Stimulated activated CD4-positive, alpha-beta T cell treated with anti-CD3 and anti-CD28 coated beads, Interleukin-12 subunit alpha, Interleukin-12 subunit beta, amount 100 ng/mL, for 24 hours (primary cell): ENCODE measurements around the gene MLXIPL.
"Not testable (repeated sequence)": the region's sequence is repeated elsewhere in the genome, so short reads cannot be mapped to it uniquely, and the experiment has no call there.

Source experiments
- DNase-seq, 2 experiments: peaks; one replicate each; pipeline ENCODE4 v3.0.0-alpha.2; 2020; ENCODE audit warnings: low read depth in 2 of 2

MLXIPL gene

DNA sequence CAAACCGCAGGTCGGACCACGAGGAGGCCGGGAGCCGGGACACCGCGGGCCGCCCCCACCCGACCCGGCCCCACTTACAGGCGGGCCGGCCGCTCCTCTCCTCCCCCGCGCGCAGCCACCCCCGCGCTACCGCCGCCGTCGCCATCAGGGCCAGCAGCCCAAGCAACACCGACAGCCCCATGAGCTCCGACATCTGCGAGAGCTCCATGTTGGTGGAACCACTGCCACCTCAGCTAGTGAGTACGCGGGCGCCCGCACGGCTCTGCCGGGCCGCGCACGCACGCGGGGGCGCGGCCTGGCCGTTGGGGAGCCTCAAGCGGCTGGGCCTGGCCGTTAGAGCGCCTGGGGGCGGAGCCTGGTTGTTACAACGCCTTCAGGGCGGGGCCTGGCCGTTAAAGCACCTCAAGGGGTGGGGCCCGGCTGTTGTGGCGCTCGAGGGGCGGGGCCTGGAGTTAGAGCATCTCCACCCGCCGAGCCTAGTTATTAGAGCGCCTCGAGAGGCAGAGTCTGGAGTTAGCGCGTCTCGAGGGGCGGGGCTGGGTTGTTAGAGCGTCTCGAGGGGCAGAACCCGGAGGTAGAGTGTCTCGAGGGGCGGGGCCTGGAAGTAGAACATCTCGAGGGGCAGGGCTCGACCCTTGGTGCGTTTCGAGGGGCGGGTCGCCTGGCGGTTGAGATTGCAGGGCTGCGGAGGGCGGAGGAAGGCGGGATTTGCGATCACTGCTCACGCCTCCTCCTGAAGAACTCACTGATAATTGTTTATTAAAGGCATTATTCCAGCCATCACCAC, 45.8 kb downstream of the MLXIPL start, which contains the start of gene TBL2:
TBL2 (minus strand) TSS at position 238 of the 787 bp plus-strand sequence; CDS start at position 208, 30 bp downstream.
- peak; percentile 98 for DNase-seq

- DNase-seq: no peak
Measured at GRCh38 chr7:73577627-73578341, 46.5 kb downstream of the MLXIPL start.

GRCh38 chr7:73573791-73574190, 50.5 kb downstream of the MLXIPL start:
- DNase-seq: no peak

DNA sequence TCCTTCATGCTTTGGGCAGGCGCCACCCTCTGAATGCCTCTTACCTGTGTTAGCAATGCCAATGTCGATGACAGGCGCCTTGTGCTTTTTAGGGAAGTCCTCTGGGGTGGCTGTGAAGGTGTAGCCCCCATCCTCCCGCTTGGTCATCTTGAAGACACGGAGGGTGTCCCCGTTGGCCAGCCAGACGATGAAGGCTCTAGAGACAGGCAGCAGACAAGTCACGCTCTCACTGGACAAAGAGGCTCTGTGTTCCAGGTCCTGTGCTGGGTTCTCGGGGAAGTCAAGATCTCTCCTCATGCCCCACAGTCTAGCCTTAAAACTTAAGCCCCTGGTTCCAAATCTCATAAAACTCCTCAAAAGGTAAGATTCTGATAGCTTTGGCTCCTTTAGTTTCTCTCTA, 51.0 kb downstream of the MLXIPL start:
- no peak for DNase-seq

- no peak for DNase-seq
Measured at GRCh38 chr7:73572767-73573186, 51.5 kb downstream of the MLXIPL start.

- DNase-seq: no peak
Measured at GRCh38 chr7:73570977-73571376, 53.3 kb downstream of the MLXIPL start.

DNA sequence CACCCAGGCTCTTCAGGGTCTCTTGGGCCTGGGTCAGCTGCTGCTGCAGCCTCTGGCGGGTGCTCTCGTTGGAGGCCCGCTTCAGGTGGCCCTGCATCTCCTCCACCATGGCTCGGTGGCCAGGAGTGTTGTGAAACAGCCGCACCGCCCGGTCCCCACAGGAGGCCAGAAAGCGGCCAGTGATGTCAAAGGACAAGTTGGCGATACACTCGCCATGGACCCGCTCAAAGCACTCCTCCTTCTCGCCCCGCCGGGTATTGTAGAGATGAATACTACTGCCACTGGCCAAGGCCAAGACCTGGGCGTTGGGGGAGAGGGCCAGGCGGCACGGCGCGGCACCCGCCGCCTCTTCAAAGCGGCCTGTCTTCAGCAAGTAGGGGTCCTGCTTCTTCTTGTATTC, 53.8 kb downstream of the MLXIPL start:
- no peak for DNase-seq

- DNase-seq: no peak
Measured at GRCh38 chr7:73569042-73569608, 55.2 kb downstream of the MLXIPL start.

- no peak for DNase-seq
Measured at GRCh38 chr7:73567846-73568685, 56.3 kb downstream of the MLXIPL start.

GRCh38 chr7:73567140-73567539, 57.2 kb downstream of the MLXIPL start:
- DNase-seq: no peak

DNA sequence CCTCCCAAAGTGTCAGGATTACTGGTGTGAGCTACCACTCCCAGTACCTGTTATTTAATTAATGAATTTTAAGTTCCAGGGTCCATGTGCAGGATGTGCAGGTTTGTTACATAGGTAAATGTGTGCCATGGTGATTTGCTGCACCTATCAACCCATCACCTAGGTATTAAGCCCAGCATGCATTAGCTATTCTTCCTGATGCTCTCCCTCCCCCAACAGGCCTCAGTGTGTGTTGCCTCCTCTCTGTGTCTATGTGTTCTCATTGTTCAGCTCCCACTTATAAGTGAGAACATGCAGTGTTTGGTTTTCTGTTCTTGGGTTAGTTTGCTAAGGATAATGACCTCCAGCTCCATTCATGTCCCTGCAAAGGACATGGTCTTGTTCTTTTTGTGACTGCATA, 57.9 kb downstream of the MLXIPL start:
- DNase-seq: not testable (repeated sequence)

DNA sequence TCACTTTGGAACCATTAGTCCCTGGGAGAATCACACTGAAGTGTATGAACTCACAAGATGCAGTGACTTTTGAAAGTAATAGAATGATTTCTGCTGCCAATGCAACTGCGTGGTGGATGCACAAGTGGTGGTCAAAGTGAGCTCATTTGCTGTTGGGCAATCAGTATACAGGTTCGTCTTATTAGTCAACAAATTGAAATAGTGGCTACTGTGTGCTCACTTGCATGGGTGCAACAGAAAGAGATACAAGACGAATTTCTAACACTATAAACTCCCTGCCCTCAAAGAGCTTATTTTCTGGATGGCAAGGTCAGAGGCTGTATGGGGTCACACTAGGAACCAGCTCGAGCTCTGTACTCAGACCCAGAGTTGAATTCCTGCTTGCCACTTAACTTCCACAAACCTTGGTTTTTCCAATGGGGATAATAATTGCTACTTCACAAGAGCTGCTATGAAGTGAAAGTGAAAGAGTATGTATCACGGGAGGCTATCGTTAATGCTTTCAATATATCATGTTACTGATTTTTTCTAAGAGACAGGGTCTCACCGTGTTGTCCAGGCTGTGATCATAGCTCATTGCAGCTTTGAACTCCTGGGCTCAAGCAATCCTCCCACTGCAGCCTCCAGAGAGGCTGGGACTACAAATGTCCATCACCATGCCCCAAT, 58.5 kb downstream of the MLXIPL start:
- DNase-seq: no peak

DNA sequence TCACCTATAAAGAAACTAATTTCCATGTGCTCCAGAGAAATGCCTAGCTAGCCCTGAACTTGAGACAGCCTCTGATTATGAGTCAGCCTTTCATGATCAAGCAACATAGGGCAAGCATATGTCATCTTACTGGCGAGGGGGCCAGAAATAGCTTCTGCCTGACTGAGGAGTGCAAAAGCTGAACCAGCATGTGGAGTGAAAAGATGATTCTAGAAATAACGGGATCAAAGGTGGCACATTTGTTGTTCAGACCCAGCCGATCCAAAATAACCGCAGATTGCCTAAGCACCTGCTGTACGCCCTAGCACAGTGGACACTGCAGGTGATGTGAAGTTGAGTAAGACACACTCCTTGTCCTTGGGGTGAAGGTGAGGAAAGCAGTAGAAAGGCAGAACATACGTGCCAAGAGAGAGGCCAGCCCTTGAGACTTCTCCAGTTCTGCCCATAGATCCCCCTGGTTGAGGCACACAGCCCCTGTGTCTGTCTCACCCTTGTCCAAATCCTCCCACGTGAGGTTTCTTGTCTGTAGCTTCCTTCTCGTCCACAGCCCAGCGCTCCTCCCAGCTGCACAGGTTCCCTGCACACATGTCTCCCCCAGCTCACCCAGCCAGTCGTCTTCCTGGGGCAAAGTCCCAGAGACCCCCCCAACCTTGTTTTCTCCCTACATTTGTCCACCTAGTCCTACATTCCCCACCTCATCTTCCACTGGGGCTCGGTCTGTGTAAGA, 64.0 kb downstream of the MLXIPL start:
- DNase-seq: no peak

GRCh38 chr7:73557397-73558257, 66.7 kb downstream of the MLXIPL start, which contains the start of gene BCL7B:
Gene BCL7B, minus strand, starts transcription at chr7:73557690. Its CDS starts 112 bp downstream, at chr7:73557578.
- DNase-seq: peak; percentile 49 to 60

DNA sequence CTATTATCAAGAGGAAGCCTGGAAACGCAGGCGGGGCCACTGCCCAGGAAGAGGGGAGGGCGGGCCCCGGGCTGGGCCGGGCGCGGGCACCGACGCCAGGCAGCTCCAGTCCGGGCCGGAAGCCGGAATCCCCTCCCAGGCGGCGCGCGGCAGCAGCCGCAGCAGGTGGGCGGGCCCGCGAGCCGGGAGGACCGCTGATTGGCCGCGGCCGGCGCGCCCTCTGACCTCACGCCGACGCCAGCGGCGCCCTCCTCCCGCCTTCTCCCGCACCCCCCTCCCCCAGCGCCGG, 67.3 kb downstream of the MLXIPL start:
- DNase-seq: peak; percentile 80 to 88

GRCh38 chr7:73556208-73557107, 67.9 kb downstream of the MLXIPL start:
- DNase-seq: no peak

- DNase-seq: no peak
Measured at GRCh38 chr7:73555411-73555982, 68.8 kb downstream of the MLXIPL start.

DNA sequence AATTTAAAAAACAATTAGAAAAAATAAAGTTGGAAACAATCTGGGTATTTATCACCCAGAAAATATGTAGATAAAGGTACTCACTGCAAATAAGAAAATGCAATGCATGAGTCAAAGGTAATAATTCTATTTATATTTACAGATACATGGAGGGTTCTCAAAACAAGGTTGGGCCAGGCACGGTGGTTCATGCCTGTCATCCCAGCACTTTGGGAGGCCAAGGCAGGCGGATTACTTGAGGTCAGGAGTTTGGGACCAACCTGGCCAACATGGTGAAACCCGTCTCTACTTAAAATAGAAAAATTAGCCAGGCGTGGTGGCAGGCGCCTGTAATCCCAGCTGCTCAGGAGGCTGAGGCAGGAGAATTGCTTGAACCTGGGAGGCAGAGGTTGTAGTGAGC, 74.2 kb downstream of the MLXIPL start:
- not testable (repeated sequence) for DNase-seq
